HepG2 (cell line): ENCODE results near the gene NCAPD2. TPM values are rescaled to one million over a fixed set of nuclear protein-coding genes. Genes with fewer than 3 reads are reported as not detected.
A peak's percentile ranks its signal among the peaks of the same experiment; 100 is the strongest.

Experiments used
- CCDC6 ChIP-seq: sonication (generic); formaldehyde crosslinking; IDR thresholded peaks from 2 replicates; pipeline ENCODE4 v1.8.1; 2022; ENCODE audit warnings: mild to moderate bottlenecking, missing genetic modification reagents, moderate library complexity
- CEBPG ChIP-seq: IDR thresholded peaks from 2 replicates; pipeline ENCODE4 v1.6.1; 2016
- FOXA3 ChIP-seq: IDR thresholded peaks from 2 replicates; pipeline ENCODE4 v1.6.1; 2016; ENCODE audit warnings: missing genetic modification reagents, missing compliant biosample characterization
- HCFC1 ChIP-seq: fragments of 150-350 bp; IDR thresholded peaks from 2 replicates; pipeline ENCODE4 v1.6.1; 2014; ENCODE audit warnings: low read depth, low read length
- KAT7 ChIP-seq: IDR thresholded peaks from 2 replicates; pipeline ENCODE4 v1.6.1; 2018; ENCODE audit warnings: borderline replicate concordance, missing compliant biosample characterization
- KLF12 ChIP-seq: sonication (generic); formaldehyde crosslinking; IDR thresholded peaks from 2 replicates; pipeline ENCODE4 v1.4.0; 2020; ENCODE audit warnings: missing genetic modification reagents, borderline replicate concordance
- KMT2B ChIP-seq: IDR thresholded peaks from 2 replicates; pipeline ENCODE4 v1.6.1; 2016; ENCODE audit warnings: missing genetic modification reagents, missing compliant biosample characterization
- MAZ ChIP-seq, 2 experiments: sonication (generic) in 1 of 2; formaldehyde crosslinking in 1 of 2; IDR thresholded peaks; 2 replicates each; pipeline versions ENCODE4 v1.5.0 to v1.6.1; 2012 to 2020; ENCODE audit warnings: low read depth in 2 of 2, mild to moderate bottlenecking in 2 of 2, borderline replicate concordance in 1 of 2, improper control_type of control experiment in 1 of 2, low read length in 1 of 2, missing genetic modification reagents in 1 of 2, moderate library complexity in 1 of 2
- MIER3 ChIP-seq: IDR thresholded peaks from 2 replicates; pipeline ENCODE4 v1.6.1; 2016; ENCODE audit warnings: missing compliant biosample characterization, borderline replicate concordance
- MZF1 ChIP-seq: sonication (generic); formaldehyde crosslinking; IDR thresholded peaks from 2 replicates; pipeline ENCODE4 v1.8.1; 2023; ENCODE audit warnings: mild to moderate bottlenecking, missing genetic modification reagents, borderline replicate concordance
- NR2F2 ChIP-seq: IDR thresholded peaks from 2 replicates; pipeline ENCODE4 v1.6.1; 2012; ENCODE audit warnings: low read depth, inconsistent platforms, borderline replicate concordance
- PHB2 ChIP-seq: fragments of 450-650 bp; IDR thresholded peaks from 2 replicates; pipeline ENCODE4 v1.6.1; 2018; ENCODE audit not compliant: partially characterized antibody
- POLR2AphosphoS5 ChIP-seq: IDR thresholded peaks from 2 replicates; pipeline ENCODE4 v1.6.1; 2012; ENCODE audit warnings: low read depth, low read length
- RXRB ChIP-seq: IDR thresholded peaks from 2 replicates; pipeline ENCODE4 v1.6.1; 2016; ENCODE audit warnings: borderline replicate concordance, missing genetic modification reagents, missing compliant biosample characterization
- SAFB2 ChIP-seq: sonication (generic); formaldehyde crosslinking; IDR thresholded peaks from 2 replicates; pipeline ENCODE4 v1.5.1; 2020; ENCODE audit warnings: missing genetic modification reagents, low read depth, mild to moderate bottlenecking, borderline replicate concordance
- SP4 ChIP-seq: sonication (generic); formaldehyde crosslinking; IDR thresholded peaks from 2 replicates; pipeline ENCODE4 v1.8.1; 2023; ENCODE audit warnings: mild to moderate bottlenecking, missing genetic modification reagents
- YY1 ChIP-seq: IDR thresholded peaks from 2 replicates; pipeline ENCODE4 v1.6.1; 2011; ENCODE audit warnings: low read length, low read depth, moderate library complexity, mild to moderate bottlenecking; ENCODE audit not compliant: insufficient read depth, insufficient replicate concordance
- ZMYM4 ChIP-seq: sonication (generic); formaldehyde crosslinking; IDR thresholded peaks from 2 replicates; pipeline ENCODE4 v1.8.1; 2023; ENCODE audit warnings: mild to moderate bottlenecking, missing genetic modification reagents
- ZNF296 ChIP-seq: sonication (generic); formaldehyde crosslinking; conservative IDR thresholded peaks from 2 replicates; pipeline ENCODE4 v1.5.0; 2020; ENCODE audit warnings: mild to moderate bottlenecking, missing genetic modification reagents
- ZNF335 ChIP-seq: sonication (generic); formaldehyde crosslinking; IDR thresholded peaks from 2 replicates; pipeline ENCODE4 v1.4.0; 2020; ENCODE audit warnings: missing genetic modification reagents
- ZNF446 ChIP-seq: sonication (generic); formaldehyde crosslinking; IDR thresholded peaks from 2 replicates; pipeline ENCODE4 v1.5.0; 2020; ENCODE audit warnings: mild to moderate bottlenecking, missing genetic modification reagents
- ZNF484 ChIP-seq: sonication (generic); formaldehyde crosslinking; IDR thresholded peaks from 2 replicates; pipeline ENCODE4 v1.5.1; 2020; ENCODE audit warnings: mild to moderate bottlenecking, low read depth, missing genetic modification reagents, borderline replicate concordance
- ZNF558 ChIP-seq: sonication (generic); formaldehyde crosslinking; IDR thresholded peaks from 2 replicates; pipeline ENCODE4 v1.9.0; 2022; ENCODE audit warnings: mild to moderate bottlenecking, missing genetic modification reagents, borderline replicate concordance
- ZNF749 ChIP-seq: sonication (generic); formaldehyde crosslinking; IDR thresholded peaks from 2 replicates; pipeline ENCODE4 v1.8.0; 2022; ENCODE audit warnings: mild to moderate bottlenecking, missing genetic modification reagents, moderate library complexity, borderline replicate concordance
- ZNF766 ChIP-seq: sonication (generic); formaldehyde crosslinking; IDR thresholded peaks from 2 replicates; pipeline ENCODE4 v1.5.0; 2020; ENCODE audit warnings: missing genetic modification reagents, borderline replicate concordance
- polyA plus RNA-seq, 8 experiments: library from polyadenylated mRNA; depleted of rRNA in 3 of 8; stranded (reverse) in 7 of 8; unstranded in 1 of 8; fragments of >200 nt; fragmentation: Illumina TruSeq in 4 of 8; extraction: Trizol in 4 of 8; gene quantifications; 2 replicates each; pipeline versions ENCODE4 v1.2.1 to v1.2.3, GENCODE V29; 2011 to 2016; ENCODE audit warnings: low read depth in 4 of 8, missing spikeins in 1 of 8, mixed read lengths in 1 of 8; ENCODE audit not compliant: insufficient read depth in 1 of 8
- total RNA-seq, 5 experiments: library from RNA; depleted of rRNA; stranded (reverse); fragments of >200 nt; fragmentation: Illumina TruSeq; extraction: Trizol; gene quantifications; 2 replicates each; pipeline ENCODE4 v1.2.3, GENCODE V29; 2016; ENCODE audit warnings: low read depth in 1 of 5
- TF ChIP-seq, protein P1 (sequence below): sonication (generic); formaldehyde crosslinking; IDR thresholded peaks from 2 replicates; pipeline ENCODE4; 2020; ENCODE audit warnings: missing genetic modification reagents, mild to moderate bottlenecking, borderline replicate concordance
- TF ChIP-seq, protein P2 (sequence below): fragments of 450-650 bp; IDR thresholded peaks from 2 replicates; pipeline ENCODE4 v1.6.1; 2016

Gene NCAPD2
- total and polyA plus RNA-seq, 2 of the 13 experiments (the other 11 are each of a cell fraction or from before 2014, with no cell fraction given) = 51.1 to 65.6 TPM

DNA sequence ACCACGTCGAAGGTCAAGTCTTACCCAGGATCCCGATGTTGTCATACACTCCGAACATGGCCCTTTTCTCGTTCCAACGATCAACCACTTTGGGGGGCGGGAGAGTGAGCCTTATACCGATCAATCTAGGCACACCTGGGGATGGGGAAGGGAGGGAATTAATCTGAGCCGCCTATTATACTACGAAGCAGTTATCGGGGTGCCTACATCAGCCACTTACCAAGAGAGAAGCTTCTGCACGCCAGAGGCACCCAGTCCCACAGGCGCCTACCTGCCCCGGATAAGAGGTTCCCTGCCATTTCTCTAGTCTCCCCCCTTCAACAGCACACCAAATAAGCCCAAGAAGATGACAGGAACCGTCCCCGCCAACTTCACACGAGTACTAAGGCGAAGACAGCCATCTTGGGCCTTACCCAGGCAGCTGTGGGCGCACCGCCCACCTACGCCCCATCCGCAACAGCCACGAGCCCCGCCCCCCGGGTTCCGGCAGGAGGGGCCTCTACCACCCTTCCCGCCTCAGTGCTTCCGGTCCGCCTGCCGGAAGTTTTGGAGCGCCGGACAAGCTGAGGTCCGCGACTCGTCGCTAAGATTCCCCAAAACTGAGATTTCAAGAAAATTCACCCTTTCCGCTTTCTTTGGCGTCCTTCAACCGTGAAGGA lies 935 bp upstream of the NCAPD2 start, which contains the start of gene MRPL51 (continued):
- TF ChIP-seq PHB2 (no peak), KMT2B (CRISPR knock-in tag) (peak; percentile 80; the same call in 1 of the 2 replicates), ZNF296 (CRISPR knock-in tag) (no peak), ZNF484 (CRISPR knock-in tag) (no peak), ZNF446 (CRISPR knock-in tag) (no peak), SAFB2 (CRISPR knock-in tag) (0 out of 2 replicates have a peak, but pooled peaks have one; percentile 66), ZMYM4 (CRISPR knock-in tag) (peak; percentile 61), NR2F2 (0 out of 2 replicates have a peak, but pooled peaks have one; percentile 11), CCDC6 (CRISPR knock-in tag) (0 out of 2 replicates have a peak, but pooled peaks have one; percentile 2), MZF1 (CRISPR knock-in tag) (no peak), YY1 (peak; percentile 96), MIER3 (peak; percentile 63; the same call in 1 of the 2 replicates), KLF12 (CRISPR knock-in tag) (0 out of 2 replicates have a peak, but pooled peaks have one; percentile 0), HCFC1 (peak; percentile 34), CEBPG (CRISPR knock-in tag) (peak; percentile 5; the same call in 1 of the 2 replicates), ZNF749 (CRISPR knock-in tag) (no peak), MAZ (IDR thresholded peaks at IDR 0.05; ENCODE audit: borderline replicate concordance, low read depth, low read length) (peak; percentile 92), MAZ (CRISPR knock-in tag; IDR thresholded peaks at IDR 0.05; ENCODE audit: low read depth) (peak; percentile 71), RXRB (CRISPR knock-in tag) (0 out of 2 replicates have a peak, but pooled peaks have one; percentile 49), FOXA3 (CRISPR knock-in tag) (peak; percentile 9; the same call in 1 of the 2 replicates), SP4 (peak; percentile 84), POLR2AphosphoS5 (peak; percentile 95), ZNF766 (CRISPR knock-in tag) (0 out of 2 replicates have a peak, but pooled peaks have one; percentile 13), ZNF558 (0 out of 2 replicates have a peak, but pooled peaks have one; percentile 62), KAT7 (CRISPR knock-in tag) (0 out of 2 replicates have a peak, but pooled peaks have one; percentile 42), ZNF335 (CRISPR knock-in tag) (0 out of 2 replicates have a peak, but pooled peaks have one; percentile 42)
- TF ChIP-seq, protein P1, sequence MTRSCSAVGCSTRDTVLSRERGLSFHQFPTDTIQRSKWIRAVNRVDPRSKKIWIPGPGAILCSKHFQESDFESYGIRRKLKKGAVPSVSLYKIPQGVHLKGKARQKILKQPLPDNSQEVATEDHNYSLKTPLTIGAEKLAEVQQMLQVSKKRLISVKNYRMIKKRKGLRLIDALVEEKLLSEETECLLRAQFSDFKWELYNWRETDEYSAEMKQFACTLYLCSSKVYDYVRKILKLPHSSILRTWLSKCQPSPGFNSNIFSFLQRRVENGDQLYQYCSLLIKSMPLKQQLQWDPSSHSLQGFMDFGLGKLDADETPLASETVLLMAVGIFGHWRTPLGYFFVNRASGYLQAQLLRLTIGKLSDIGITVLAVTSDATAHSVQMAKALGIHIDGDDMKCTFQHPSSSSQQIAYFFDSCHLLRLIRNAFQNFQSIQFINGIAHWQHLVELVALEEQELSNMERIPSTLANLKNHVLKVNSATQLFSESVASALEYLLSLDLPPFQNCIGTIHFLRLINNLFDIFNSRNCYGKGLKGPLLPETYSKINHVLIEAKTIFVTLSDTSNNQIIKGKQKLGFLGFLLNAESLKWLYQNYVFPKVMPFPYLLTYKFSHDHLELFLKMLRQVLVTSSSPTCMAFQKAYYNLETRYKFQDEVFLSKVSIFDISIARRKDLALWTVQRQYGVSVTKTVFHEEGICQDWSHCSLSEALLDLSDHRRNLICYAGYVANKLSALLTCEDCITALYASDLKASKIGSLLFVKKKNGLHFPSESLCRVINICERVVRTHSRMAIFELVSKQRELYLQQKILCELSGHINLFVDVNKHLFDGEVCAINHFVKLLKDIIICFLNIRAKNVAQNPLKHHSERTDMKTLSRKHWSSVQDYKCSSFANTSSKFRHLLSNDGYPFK (CRISPR knock-in tag) = peak; percentile 99
- TF ChIP-seq, protein P2, sequence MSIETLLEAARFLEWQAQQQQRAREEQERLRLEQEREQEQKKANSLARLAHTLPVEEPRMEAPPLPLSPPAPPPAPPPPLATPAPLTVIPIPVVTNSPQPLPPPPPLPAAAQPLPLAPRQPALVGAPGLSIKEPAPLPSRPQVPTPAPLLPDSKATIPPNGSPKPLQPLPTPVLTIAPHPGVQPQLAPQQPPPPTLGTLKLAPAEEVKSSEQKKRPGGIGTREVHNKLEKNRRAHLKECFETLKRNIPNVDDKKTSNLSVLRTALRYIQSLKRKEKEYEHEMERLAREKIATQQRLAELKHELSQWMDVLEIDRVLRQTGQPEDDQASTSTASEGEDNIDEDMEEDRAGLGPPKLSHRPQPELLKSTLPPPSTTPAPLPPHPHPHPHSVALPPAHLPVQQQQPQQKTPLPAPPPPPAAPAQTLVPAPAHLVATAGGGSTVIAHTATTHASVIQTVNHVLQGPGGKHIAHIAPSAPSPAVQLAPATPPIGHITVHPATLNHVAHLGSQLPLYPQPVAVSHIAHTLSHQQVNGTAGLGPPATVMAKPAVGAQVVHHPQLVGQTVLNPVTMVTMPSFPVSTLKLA = peak; percentile 59
